ENCODE measurements around the gene IFI30. TPM values are rescaled to one million over a fixed set of nuclear protein-coding genes. Genes with fewer than 3 reads are reported as not detected.

Gene IFI30
- total RNA-seq, 1 donor from 2014 or later, result 35.1 TPM

DNA sequence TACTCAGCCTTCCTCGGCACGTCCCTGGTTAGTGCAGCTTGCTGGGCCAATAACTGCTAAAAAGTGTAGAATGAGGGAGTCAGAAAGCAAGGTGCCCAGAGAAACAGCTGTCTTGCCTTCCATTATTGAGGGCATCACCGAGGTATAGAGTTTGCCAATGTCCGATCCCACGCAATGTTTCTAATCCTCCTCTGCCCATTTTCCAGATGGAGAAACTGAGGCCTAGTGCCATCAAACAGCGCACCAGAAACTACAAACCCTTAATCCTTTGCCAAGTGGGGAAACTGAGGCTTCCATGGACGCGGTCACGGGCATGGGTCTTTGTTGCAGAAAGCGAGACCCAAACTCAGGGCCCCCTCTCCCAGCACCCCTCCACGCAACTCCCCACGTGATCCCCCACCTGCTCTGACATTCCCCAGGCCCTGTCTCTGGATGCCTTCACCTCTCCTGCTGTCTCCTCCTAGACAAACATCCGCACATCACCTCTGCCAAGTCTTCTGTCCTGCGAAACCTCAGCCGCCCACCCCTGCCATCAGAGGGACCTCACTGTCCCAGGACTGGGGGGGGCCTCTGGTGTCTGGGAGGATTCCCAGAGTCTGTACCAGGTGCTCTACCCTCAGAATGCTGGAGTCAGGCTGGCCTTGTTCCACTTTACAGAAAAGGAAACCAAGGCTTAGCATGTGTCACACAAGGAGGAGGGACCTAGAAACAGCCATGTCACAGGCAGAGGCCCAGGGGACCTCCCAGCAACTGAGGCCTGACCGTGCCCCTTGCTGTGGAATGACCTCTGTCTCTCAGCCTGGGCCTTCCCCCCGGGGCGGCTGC is 53.6 kb downstream of the IFI30 start:
- H3K4me1 ChIP-seq, result peaks cover 7 to 15% of the 10 kb centered on the region in 2 donors
- no peak for DNase-seq (ENCODE audit: low spot score in 2 of 2)
- no peak overlapping the region for H3K27ac ChIP-seq
- intact Hi-C loops (cut with DNase I), result no loop called here
- H3K4me3 ChIP-seq, result no peak overlapping the region
- TF ChIP-seq CTCF (IDR thresholded peaks at IDR 0.05), result no peak
- no peaks in the 10 kb centered on the region for H3K9me3 ChIP-seq
- H3K36me3 ChIP-seq, result no peaks in the 10 kb centered on the region
- H3K27me3 ChIP-seq, result peaks cover 16% of the 10 kb centered on the region

Other genes with a start within 250 kb of the IFI30 start
- gene CCDC124, start 240.8 kb upstream of the IFI30 start, total RNA-seq, result 43.3 TPM
- gene KCNN1, start 206.7 kb upstream of the IFI30 start, total RNA-seq, result not detected
- gene ARRDC2, start 165.6 kb upstream of the IFI30 start, total RNA-seq, result 443 TPM
- gene IL12RB1, start 86.9 kb upstream of the IFI30 start, total RNA-seq, result 1.5 TPM
- 32.8 TPM for gene MAST3, start 76.0 kb upstream of the IFI30 start, total RNA-seq
- gene PIK3R2, start 20.6 kb upstream of the IFI30 start, total RNA-seq, result 43.1 TPM
- 9.5 TPM for gene MPV17L2, start 19.4 kb downstream of the IFI30 start, total RNA-seq
- gene RAB3A, start 30.2 kb downstream of the IFI30 start, total RNA-seq, result 12.3 TPM
- gene PDE4C, start 52.6 kb downstream of the IFI30 start, total RNA-seq, result not detected
- gene IQCN, start 100.6 kb downstream of the IFI30 start, total RNA-seq, result 51.2 TPM
- 3,570 TPM for gene JUND, start 107.8 kb downstream of the IFI30 start, total RNA-seq
- gene LSM4, start 149.3 kb downstream of the IFI30 start, total RNA-seq, result 62.5 TPM
- 14.8 TPM for gene PGPEP1, start 166.8 kb downstream of the IFI30 start, total RNA-seq
- 8.5 TPM for gene GDF15, start 212.3 kb downstream of the IFI30 start, total RNA-seq
- gene LRRC25, start 223.8 kb downstream of the IFI30 start, total RNA-seq, result 6.9 TPM
- gene SSBP4, start 245.6 kb downstream of the IFI30 start, total RNA-seq, result 233 TPM

All from ascending aorta (tissue), 2 donors.